ENCODE results near the gene TBPL1. TPM values are rescaled to one million over a fixed set of nuclear protein-coding genes. Genes with fewer than 3 reads are reported as not detected.

The TBPL1 gene
- total and polyA plus RNA-seq, 9 of the 15 experiments (the other 6 are each of a cell fraction or from before 2014, with no cell fraction given) = 78.1 to 152 (median 107) TPM

DNA sequence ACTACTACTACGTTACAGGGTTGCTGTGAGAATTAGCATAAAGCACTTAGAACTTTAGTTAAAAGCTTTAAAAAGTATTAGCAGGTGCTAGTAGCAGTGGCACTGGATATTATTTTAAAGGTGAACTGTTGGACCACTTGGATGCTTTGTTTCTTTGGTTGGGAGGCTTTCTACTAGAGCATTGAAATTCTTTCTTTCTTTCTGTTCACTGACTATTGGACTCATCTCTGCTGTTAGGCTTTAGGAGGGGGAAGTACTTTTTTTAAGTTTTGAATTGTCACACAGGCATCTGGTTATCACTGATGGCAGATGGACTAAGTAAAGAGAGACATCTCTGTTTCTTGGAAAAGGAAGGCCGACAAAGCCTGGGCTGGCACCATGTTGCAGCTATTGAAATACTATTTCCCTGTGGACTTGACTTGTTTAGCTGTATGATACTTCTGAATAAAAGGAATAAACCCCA lies 4.8 kb downstream of the TBPL1 start (continued):
- TF ChIP-seq, protein P1, sequence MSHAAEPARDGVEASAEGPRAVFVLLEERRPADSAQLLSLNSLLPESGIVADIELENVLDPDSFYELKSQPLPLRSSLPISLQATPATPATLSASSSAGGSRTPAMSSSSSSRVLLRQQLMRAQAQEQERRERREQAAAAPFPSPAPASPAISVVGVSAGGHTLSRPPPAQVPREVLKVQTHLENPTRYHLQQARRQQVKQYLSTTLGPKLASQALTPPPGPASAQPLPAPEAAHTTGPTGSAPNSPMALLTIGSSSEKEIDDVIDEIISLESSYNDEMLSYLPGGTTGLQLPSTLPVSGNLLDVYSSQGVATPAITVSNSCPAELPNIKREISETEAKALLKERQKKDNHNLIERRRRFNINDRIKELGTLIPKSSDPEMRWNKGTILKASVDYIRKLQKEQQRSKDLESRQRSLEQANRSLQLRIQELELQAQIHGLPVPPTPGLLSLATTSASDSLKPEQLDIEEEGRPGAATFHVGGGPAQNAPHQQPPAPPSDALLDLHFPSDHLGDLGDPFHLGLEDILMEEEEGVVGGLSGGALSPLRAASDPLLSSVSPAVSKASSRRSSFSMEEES (CRISPR knock-in tag; IDR thresholded peaks at IDR 0.05) = no peak
- TF ChIP-seq ZNF77 (CRISPR knock-in tag; IDR thresholded peaks at IDR 0.05) = no peak
- no peak for TF ChIP-seq POLR2AphosphoS2 (IDR thresholded peaks at IDR 0.05; ENCODE audit: low read length)
- no peak for TF ChIP-seq CEBPG (CRISPR knock-in tag; IDR thresholded peaks at IDR 0.05)
- TF ChIP-seq CEBPG (tag; conservative IDR thresholded peaks at IDR 0.05 in 1 of 2, IDR thresholded peaks at IDR 0.05 in 1 of 2) = no peak
- TF ChIP-seq ZNF316 (IDR thresholded peaks at IDR 0.05) = no peak; the same call in 1 of the 2 replicates
- TF ChIP-seq, protein P2, sequence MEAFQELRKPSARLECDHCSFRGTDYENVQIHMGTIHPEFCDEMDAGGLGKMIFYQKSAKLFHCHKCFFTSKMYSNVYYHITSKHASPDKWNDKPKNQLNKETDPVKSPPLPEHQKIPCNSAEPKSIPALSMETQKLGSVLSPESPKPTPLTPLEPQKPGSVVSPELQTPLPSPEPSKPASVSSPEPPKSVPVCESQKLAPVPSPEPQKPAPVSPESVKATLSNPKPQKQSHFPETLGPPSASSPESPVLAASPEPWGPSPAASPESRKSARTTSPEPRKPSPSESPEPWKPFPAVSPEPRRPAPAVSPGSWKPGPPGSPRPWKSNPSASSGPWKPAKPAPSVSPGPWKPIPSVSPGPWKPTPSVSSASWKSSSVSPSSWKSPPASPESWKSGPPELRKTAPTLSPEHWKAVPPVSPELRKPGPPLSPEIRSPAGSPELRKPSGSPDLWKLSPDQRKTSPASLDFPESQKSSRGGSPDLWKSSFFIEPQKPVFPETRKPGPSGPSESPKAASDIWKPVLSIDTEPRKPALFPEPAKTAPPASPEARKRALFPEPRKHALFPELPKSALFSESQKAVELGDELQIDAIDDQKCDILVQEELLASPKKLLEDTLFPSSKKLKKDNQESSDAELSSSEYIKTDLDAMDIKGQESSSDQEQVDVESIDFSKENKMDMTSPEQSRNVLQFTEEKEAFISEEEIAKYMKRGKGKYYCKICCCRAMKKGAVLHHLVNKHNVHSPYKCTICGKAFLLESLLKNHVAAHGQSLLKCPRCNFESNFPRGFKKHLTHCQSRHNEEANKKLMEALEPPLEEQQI (IDR thresholded peaks at IDR 0.05) = peak; percentile 70; the same call in 1 of the 2 replicates
- peak; percentile 64 to 71; a peak in 3 of 4 replicates for TF ChIP-seq FOXK2 (conservative IDR thresholded peaks at IDR 0.05 in 1 of 2, IDR thresholded peaks at IDR 0.05 in 1 of 2; ENCODE audit: low read depth in 2 of 2)
- no peak for TF ChIP-seq PHB (CRISPR knock-in tag; IDR thresholded peaks at IDR 0.05)
- no peak for TF ChIP-seq ZNF184 (CRISPR knock-in tag; IDR thresholded peaks at IDR 0.05)
- no peak for TF ChIP-seq ZNF347 (CRISPR knock-in tag; IDR thresholded peaks at IDR 0.05; ENCODE audit: low read depth)
- TF ChIP-seq ETV5 (CRISPR knock-in tag; IDR thresholded peaks at IDR 0.05; ENCODE audit: low read depth) = peak; percentile 60; the same call in 1 of the 2 replicates
- no peak for TF ChIP-seq RFX5 (IDR thresholded peaks at IDR 0.05; ENCODE audit: low read depth, low read length)
- no peak for TF ChIP-seq L3MBTL2 (IDR thresholded peaks at IDR 0.05)
- no peak for TF ChIP-seq ZNF274 (IDR thresholded peaks at IDR 0.05; ENCODE audit: borderline replicate concordance, low read depth, low read length)
- TF ChIP-seq, protein P3, sequence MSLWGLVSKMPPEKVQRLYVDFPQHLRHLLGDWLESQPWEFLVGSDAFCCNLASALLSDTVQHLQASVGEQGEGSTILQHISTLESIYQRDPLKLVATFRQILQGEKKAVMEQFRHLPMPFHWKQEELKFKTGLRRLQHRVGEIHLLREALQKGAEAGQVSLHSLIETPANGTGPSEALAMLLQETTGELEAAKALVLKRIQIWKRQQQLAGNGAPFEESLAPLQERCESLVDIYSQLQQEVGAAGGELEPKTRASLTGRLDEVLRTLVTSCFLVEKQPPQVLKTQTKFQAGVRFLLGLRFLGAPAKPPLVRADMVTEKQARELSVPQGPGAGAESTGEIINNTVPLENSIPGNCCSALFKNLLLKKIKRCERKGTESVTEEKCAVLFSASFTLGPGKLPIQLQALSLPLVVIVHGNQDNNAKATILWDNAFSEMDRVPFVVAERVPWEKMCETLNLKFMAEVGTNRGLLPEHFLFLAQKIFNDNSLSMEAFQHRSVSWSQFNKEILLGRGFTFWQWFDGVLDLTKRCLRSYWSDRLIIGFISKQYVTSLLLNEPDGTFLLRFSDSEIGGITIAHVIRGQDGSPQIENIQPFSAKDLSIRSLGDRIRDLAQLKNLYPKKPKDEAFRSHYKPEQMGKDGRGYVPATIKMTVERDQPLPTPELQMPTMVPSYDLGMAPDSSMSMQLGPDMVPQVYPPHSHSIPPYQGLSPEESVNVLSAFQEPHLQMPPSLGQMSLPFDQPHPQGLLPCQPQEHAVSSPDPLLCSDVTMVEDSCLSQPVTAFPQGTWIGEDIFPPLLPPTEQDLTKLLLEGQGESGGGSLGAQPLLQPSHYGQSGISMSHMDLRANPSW (CRISPR knock-in tag; IDR thresholded peaks at IDR 0.05) = no peak
- no peak for TF ChIP-seq HNRNPUL1 (IDR thresholded peaks at IDR 0.05; ENCODE audit: low read length)
- TF ChIP-seq, protein P4, sequence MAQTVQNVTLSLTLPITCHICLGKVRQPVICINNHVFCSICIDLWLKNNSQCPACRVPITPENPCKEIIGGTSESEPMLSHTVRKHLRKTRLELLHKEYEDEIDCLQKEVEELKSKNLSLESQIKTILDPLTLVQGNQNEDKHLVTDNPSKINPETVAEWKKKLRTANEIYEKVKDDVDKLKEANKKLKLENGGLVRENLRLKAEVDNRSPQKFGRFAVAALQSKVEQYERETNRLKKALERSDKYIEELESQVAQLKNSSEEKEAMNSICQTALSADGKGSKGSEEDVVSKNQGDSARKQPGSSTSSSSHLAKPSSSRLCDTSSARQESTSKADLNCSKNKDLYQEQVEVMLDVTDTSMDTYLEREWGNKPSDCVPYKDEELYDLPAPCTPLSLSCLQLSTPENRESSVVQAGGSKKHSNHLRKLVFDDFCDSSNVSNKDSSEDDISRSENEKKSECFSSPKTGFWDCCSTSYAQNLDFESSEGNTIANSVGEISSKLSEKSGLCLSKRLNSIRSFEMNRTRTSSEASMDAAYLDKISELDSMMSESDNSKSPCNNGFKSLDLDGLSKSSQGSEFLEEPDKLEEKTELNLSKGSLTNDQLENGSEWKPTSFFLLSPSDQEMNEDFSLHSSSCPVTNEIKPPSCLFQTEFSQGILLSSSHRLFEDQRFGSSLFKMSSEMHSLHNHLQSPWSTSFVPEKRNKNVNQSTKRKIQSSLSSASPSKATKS (CRISPR knock-in tag; IDR thresholded peaks at IDR 0.05) = 0 out of 2 replicates have a peak, but pooled peaks have one; percentile 49
- no peak for TF ChIP-seq ZNF589 (CRISPR knock-in tag; IDR thresholded peaks at IDR 0.05; ENCODE audit: low read depth)
- TF ChIP-seq NR4A1 (CRISPR knock-in tag; IDR thresholded peaks at IDR 0.05) = no peak
- TF ChIP-seq NR4A1 (tag; IDR thresholded peaks at IDR 0.05) = no peak

Measured in K562 (cell line).